Activated CD8-positive, alpha-beta memory T cell treated with anti-CD3 and anti-CD28 coated beads for 4 hours (primary cell): ENCODE results near the gene EZR.

Experiments
- DNase-seq, 2 donors: peaks; one replicate each; pipeline ENCODE4 v3.0.0-alpha.2; 2020; ENCODE audit warnings: low read depth in 2 of 2

EZR gene

DNA sequence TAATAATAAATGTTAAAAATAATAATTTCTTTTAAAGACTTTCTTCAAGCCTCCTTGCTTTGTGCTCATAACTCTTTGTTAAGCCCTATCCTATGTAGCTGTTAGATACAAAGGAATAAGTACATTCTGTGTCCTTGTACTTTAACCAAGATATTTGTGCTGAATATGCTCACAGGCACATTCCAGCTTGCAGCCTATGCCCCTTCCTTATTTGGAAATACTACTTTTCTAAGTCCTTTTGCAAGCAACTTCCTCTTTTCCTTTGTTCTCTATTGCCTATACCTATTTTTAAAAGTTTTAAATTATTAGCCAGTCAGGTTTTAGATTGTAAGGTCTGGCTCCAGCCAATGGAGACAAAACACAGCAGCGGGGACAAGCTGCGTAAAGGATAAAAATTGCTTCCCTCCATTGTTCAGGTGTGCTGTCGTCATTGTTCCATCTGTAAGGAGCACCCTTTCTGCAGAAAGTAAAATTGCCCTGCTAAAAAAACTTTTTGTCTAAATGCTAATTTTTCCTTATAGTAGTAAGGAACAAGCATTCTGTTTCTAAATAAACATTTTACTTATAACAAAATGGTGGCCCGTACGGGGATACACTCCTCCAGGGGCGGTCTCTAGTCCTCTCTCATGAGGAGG lies 89.1 kb downstream of the EZR start:
- DNase-seq, result no peak

DNA sequence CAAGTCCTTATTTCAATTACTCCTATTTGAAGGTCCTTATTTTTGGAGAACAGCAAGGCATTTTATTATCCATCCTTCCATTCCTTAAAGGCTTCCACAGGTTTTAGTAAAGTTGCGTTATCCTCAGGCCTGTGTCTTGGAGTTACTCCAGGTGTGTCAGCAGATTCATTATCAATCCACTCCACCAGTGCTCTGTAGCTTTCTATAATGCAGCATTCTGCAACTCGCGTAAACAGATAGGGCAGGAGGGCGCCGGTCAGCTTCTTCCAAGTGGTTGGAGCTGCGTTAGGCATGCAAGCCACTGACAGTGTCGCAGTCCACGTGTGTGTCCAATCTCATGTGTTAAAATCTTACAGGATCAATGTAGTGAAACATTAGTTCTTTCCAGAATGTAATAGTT lies 93.5 kb downstream of the EZR start:
- DNase-seq, result no peak

DNA sequence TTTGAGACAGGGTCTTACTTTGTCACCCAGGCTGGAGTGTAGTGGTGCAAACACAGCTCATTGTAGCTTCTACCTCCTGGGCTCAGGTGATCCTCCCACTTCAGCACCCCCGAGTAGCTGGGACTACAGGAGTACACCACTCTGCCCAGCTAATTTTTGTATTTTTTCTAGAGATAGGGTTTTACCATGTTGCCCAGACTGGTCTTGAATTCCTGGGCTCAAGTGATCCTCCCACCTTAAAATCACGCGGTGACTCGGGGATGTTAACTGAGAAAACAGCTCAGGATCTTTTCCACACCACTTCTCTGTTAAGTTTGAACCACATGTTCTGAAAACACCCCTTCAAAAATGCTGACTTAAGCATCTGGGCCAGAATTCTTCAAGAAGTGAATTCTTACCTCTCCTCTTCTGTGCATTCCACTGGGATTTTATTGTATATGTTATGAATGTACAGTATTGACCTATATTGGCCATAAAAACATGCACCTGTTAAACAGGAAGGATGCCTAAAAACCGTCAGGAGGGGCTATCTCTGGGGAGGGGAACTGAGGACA lies 96.9 kb downstream of the EZR start:
- no peak for DNase-seq

DNA sequence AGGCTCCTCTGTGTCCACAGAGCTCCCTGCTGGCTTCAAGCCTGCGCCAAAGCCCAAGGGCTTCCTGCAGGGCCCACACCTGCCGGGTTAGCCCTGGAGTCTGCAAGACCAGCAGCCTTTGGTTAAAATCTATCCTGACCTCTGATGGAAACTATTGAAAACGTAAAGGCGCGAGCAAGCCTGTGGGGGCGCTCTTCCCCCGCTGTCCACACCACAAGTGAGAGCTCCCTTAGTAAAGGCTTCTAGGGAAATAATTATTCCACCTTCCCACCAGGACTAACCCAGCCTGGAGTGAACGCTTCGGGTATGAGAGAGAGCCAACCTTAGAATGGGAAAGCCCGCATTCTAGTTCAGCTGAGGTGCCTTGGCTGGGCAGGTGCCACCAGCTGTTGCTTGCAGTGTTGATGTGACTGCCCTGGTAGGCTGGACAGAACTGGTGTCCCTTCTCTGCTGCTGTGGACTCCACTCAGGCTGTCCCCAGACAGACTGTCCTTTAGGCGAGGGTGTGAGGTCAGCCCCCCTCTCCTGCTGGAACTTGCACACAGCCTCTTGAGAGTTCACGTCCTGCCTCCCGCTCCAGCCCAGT lies 100.6 kb downstream of the EZR start:
- no peak for DNase-seq

DNA sequence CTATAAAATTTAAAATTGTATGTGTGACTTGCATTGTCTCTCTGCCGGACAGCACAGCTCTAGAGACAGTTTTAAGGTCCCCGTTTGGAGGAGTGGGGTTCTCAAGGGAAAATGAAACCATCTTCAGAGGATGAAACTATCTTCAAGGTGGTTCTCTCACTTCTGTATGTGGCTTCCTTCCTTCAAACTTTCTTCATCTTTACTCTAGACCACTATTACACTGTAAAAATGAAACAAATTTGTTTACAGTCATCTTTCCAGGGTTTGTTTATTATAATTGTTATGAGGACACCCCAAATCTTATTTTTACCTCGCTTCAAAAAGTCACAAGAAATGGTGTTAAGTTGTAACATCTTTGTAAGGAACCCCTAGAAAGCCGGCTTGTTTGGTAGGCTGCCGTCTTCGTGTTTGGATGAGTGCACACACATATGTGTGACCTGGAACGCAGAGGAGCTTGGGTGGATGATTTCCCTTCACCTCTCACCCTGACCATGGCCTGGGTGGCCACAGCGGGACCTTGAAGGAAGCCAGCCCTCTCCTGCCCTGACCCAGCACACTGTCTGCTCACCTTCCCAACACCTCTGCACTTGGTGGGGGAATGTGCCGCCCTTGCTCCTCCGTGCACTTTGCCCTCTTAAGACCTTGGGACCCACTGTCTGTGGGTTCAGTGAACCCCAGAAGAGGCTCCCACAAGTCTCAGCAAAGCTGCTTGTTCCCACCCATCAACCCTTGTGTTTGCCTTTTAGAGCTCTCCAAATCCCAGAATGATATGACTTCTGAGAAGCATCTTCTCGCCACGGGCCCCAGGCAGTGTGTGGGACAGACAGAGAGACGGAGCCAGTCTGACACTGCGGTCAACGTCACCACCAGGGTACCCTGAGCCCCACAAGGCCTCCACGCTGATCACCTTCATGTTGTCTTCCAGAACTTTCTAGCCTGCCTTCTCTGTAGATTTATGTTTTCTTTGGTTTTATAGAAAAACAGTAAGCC lies 101.5 kb downstream of the EZR start:
- DNase-seq, result no peak
